NK-92 (cell line): ENCODE data around the gene CTPS2.
"Not testable (repeated sequence)": the region's sequence is repeated elsewhere in the genome, so short reads cannot be mapped to it uniquely, and the experiment has no call there.

ENCODE experiments used
- DNase-seq: peaks from one replicate; lab custom pipeline; 2025; ENCODE audit not compliant: unreplicated experiment; lab: John Stamatoyannopoulos, UW

Gene CTPS2, protein sequence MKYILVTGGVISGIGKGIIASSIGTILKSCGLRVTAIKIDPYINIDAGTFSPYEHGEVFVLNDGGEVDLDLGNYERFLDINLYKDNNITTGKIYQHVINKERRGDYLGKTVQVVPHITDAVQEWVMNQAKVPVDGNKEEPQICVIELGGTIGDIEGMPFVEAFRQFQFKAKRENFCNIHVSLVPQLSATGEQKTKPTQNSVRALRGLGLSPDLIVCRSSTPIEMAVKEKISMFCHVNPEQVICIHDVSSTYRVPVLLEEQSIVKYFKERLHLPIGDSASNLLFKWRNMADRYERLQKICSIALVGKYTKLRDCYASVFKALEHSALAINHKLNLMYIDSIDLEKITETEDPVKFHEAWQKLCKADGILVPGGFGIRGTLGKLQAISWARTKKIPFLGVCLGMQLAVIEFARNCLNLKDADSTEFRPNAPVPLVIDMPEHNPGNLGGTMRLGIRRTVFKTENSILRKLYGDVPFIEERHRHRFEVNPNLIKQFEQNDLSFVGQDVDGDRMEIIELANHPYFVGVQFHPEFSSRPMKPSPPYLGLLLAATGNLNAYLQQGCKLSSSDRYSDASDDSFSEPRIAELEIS

GRCh38 chrX:16712548-16713155 lies at the start of gene CTPS2:
Gene CTPS2 (minus strand): TSS chrX:16712669. CDS start chrX:16702902, 9,767 bp downstream.
- no peak for DNase-seq

DNA sequence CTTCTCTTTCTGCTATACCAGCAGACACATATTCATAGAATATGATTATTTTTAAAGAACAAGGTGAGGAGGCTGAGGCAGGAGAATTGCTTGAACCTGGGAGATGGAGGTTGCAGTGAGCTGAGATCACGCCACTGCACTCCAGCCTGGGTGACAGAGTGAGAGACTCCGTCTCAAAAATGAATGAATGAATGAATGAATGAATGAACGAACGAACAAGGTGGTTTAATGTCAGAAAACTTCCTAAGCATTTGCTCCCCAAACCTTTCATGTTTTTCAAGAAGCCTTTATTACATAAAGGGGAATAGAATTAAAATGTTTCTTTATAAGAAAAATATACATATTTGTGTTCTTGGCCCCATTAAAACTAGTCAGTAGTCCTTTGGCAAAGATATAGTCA lies 49.0 kb upstream of the CTPS2 start:
- DNase-seq = not testable (repeated sequence)

GRCh38 chrX:16756724-16757123 lies 44.3 kb upstream of the CTPS2 start:
- DNase-seq = no peak

- DNase-seq = no peak
Measured at GRCh38 chrX:16754019-16754418, 41.5 kb upstream of the CTPS2 start.

DNA sequence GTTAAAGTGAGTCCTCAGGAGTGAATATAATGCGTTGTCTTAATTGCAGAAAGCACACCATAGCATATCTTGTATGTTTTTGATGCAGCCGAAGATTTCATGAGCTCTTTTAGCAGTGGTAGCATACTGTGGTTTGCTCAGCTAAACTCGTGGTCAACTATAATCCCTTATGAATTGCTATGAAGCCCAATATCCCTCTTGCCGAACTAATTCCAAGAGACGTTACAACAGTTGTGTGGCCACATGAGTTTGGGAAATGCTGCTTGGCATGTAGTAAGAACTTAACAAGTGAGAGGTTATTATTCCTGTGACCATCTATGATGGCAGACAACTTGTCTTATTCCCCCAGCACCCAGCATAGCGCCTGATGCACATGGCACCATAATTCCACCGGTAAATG lies 37.7 kb upstream of the CTPS2 start:
- DNase-seq = no peak

DNA sequence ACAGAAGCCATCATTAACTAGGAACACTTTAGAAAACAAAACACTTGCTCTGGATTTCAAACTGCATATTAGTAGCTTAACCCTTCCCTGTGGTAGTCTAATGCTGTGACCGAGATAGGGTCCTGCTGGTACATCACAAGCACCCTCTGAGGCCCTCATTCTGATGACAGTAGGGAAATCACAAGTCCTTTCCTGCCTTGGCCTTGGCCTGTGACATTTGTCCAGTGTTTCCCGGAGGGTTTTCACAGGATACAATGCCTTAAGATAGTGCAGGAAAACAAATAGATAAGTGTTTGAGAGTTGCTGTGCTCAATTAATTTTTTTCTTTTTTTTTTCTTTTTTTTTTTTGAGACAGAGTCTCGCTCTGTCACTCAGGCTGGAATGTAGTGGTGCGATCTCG lies 36.0 kb upstream of the CTPS2 start:
- DNase-seq = no peak

- DNase-seq = no peak
Measured at GRCh38 chrX:16745659-16746058, 33.2 kb upstream of the CTPS2 start.

GRCh38 chrX:16745102-16745501 lies 32.6 kb upstream of the CTPS2 start:
- DNase-seq = no peak

GRCh38 chrX:16743604-16744325 lies 31.3 kb upstream of the CTPS2 start:
- DNase-seq = no peak

DNA sequence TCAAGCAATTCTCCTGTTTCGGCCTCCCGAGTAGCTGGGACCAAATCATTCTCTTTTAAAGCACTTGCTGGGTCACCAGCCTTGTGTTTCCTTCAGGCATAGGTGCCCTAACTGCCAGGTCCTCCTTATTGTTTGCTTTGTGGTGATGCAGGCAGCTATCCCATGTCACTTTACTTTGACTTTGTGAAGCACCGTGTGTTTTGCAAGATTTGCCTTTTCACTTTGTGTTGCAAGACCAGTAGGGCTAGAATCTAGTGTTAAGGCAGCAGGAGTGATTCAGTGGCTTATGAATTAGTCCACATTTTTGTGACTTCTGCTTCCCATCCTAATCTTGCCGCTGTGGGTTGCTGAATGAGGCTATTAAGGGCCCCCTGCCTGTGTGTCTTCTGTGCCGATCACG lies 27.1 kb upstream of the CTPS2 start:
- no peak for DNase-seq

- no peak for DNase-seq
Measured at GRCh38 chrX:16737024-16737423, 24.6 kb upstream of the CTPS2 start.

- DNase-seq = no peak
Measured at GRCh38 chrX:16733013-16733412, 20.5 kb upstream of the CTPS2 start.

DNA sequence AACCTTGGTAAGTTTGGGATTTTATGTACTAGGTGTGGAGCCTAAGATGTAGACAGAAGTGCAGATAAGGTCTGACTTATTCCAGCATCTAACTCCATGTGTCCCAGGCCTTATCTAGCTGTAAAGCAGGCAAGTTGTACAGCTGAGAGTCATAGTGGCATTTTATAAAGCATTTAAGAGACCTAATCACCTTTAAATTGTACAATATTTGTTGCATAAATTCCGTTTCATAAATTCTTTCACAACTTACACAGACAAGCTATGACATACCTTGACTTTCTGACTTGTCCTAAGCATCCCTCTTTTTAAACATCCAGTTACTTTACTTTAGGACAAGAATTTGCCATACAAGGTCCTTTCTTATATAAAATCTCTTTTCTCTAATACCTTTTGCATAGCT lies 18.0 kb upstream of the CTPS2 start:
- DNase-seq = no peak

- no peak for DNase-seq
Measured at GRCh38 chrX:16727637-16728036, 15.2 kb upstream of the CTPS2 start.

GRCh38 chrX:16726347-16726988 lies 14.0 kb upstream of the CTPS2 start:
- not testable (repeated sequence) for DNase-seq

- DNase-seq = no peak
Measured at GRCh38 chrX:16725072-16725471, 12.6 kb upstream of the CTPS2 start.

DNA sequence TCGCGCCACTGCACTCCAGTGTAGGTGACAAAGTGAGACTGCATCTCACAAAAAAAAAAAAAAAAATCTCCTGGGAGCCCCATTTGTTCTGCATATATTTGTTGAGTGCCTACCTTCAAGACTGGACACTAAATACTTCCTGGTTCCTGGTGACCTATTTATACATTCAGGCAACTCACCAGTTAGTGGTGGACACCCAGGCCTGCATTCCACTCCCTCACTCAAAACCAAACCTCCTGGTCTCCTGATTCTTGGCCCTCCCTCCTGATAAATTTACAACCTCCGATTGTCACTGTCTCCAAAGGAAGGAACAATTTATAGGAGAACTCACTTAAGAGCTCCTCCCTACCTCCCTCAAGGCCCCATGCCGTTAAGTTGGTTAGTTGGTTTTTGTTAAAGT lies 10.0 kb upstream of the CTPS2 start:
- DNase-seq = no peak

DNA sequence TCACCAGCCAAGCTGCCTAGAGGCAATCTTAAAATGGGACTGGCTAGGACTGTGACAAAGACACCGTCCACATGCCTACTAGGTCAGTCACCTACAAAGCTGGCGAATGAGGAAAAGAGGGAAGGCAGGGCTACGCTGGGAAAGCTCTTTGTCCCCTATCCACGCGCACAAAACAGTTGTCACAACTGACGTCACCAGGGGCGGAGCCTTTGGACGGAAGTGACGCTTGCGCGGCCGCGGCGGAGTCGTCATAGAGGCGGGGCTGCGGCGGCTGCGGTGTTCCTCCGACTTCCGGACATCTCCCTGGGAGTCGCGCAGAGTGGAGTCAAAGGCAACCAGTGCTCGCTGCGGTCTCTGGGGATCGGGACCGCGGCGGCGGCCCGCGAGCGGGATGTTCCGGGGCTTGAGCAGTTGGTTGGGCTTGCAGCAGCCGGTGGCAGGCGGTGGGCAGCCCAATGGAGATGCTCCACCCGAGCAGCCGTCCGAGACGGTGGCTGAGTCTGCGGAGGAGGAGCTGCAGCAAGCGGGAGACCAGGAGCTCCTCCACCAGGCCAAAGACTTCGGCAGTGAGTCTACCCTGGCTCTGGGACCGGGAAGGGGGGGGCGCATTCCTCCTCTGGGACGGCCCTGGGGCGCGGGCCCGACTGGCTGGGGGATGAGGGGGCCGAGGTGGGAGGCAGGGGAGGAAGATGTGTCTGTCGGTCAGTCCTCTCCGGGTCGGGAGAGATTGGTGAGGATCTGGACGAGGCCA lies 7.0 kb upstream of the CTPS2 start, which contains the start of gene SYAP1:
SYAP1 (plus strand) TSS at position 279 of the 751 bp plus-strand sequence; CDS start at position 392, 113 bp downstream.
- DNase-seq = peak; percentile 31

- no peak for DNase-seq
Measured at GRCh38 chrX:16718824-16719333, 6.4 kb upstream of the CTPS2 start.

DNA sequence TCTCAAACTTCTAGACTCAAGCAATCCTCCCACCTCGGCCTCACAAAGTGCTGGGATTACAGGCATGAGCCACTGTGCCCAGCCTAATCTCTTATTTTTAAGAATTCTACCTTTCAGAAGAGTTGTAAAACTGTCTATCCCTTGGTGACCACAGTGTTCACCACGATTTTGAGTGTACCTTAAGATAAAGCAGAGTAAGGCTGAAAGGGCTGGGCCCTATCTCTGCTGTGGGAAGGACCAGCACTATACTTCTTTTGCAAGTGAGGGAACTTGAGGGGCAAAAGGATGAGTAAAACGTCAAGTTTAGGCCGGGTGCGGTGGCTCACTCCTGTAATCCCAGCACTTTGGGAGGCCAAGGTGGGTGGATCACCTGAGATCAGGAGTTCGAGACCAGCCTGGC lies 4.0 kb upstream of the CTPS2 start:
- not testable (repeated sequence) for DNase-seq
